Activated gamma-delta T cell treated with anti-CD3 and anti-CD28 coated beads, Interleukin-2, amount 50 U/mL, for 16 hours (primary cell): ENCODE results near the gene CA5A.

Experiments used
- DNase-seq: peaks from one replicate; pipeline ENCODE4 v3.0.0-alpha.2; 2020; ENCODE audit warnings: low read depth

Gene CA5A

DNA sequence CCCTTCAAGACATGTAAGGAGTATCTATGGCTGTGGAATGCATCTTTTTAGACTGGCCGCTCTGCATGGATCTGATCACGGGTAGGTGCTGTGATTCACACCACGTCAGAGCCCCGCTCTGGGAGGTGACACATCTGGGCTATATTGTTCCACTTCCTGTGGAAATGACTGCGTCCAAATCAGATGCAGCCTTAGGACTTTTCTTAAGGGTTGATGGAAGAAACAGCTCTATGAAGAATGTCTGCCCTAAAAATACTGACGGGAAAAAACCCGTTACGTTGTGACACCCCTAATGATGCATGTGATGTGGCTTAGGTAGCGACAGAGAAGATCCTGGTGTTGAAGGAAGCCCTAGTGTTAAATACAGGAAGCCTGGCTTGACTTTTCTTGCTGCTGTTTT, 27.1 kb upstream of the CA5A start:
- peak; percentile 48 for DNase-seq

DNA sequence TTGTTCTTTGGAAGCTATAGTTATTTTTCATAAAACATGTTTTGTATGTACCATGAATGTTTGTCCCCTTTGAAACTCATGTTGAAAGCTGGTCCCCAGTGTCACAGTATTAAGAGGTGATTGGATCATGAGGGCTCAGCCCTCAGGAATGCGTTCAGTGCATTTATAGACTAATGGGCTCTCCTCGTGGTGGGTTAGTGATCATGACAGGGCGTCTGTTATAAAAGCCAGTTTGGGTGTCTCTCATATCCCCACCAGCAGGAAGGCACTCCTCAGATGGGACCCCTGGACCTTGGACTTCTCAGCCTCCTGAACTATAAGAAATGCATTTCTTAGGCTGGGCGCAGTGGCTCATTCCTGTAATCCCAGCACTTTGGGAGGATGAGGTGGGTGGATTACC, 25.3 kb upstream of the CA5A start:
- no peak for DNase-seq

DNA sequence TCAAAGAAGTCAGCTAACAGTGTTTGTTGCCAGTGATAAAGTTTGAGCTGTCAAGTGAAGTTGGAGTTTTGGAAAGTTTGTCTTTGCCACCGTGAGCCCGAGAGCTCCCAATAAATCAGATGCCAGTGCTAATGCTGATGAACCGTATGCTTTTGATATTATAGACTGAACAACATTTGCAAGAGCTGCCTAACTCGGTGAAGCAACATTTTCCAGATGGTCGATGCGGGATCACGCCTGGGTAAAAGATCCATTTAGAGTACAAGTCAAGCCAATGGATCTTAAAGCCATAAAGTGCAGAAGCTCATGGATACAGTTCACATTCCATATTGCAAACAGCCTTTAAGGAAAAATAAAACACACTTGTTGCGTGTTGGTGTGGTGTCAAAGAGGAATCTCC, 24.5 kb upstream of the CA5A start:
- DNase-seq: no peak

DNA sequence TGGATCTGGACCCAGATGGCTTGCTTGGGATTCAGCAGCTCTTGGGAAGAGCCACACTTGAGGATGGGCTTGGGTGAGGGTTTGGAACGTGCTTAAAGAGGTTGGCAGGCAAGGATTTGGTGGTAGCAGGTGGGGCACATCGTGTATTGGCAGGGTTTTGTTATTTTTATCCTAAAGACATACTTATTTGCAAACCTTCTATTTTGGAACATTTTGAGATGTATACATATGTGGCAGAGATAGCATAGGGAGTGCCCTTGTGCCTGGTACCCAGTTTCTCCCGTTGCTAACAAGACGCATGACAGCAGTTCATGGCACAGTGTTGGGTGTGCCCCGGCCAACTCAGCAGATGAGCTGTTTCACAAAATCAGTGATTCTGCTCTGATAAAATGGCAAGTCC, 24.0 kb upstream of the CA5A start:
- DNase-seq: no peak

DNA sequence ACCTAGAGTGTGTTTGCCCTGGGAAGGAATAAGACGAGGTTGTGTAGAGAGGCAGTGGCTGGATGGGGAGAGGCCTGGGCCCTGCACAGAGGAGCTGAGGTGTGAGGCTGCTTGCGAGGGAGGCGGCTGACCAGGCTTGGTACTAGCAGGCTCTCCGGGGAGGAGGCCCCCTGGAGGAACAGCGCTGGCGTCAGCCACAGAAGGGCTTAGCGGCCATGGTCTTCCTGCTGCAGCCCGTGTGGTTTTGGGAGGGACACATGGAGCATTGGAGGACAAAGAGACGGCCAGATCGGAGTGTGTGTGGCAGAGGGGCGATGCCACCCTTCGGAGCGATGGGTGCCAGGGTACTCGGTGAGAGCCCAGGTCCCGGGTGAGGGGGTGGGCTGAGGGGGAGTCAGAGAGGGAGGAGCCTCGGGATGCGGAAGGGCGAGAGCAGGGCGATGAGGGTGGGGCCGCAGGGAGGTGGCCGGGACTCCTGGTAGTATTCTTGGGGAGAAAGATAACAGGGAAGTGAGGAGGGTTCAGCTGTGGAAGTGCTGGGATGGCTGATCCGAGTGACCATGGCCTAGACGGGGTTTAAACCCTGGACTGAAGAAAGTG, 23.2 kb upstream of the CA5A start:
- DNase-seq: no peak

DNA sequence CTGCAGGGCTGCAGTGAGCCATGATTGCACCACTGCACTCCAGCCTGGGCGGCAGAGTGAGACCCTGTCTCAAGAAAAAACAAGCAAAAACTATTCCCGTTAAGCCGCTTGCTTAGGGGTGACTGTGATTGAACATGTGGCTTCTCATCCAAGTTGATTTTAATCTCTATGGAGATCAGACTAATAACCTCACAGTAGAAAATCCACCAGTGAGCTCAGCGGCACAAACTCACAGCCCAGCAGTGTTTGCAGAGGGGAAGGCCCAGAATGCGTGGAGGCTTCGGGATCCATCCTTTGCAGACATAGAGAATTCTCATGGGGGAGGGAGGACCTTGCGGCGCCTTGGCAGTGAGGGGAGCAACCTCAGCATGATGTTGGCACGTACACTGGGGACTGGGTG, 22.3 kb upstream of the CA5A start:
- DNase-seq: no peak

DNA sequence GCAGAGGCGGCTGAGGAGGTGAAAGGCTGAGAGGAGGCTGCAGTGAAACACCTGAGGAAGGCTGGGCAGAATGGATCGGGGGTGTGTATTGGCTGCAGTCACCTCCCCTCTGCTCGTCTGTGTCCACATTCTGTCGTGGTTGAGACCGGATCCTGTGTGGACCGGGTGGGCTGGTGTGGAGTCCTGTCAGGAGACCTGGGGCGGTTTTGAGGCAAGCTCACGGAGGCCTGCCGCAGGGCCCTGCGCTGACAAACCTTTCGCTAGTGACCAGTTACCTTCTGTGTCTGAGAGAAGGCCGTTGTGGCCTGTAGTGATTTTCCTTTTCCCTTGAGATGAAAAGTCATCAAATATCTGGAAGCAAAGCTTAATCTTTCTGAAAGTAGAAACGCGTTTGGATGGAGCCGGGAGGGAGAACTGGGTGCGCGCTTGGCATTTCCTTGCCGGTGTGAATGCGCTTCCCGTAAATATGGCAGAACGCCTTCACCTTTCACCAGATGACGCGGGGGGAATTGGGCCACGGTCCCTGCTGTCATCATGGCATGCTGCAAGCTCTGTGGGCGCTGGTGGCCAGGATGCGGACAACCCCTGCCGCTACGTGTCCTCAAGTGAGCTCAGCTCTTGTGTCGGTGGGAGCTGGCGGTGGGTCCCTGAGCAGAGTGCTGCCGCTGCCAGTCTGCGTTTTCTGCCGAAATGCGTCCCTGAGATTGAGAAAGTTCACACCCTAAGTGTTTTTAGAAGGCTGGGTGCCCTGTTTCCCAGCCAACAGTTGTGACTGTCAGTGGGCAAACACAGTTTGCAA, 21.2 kb upstream of the CA5A start:
- no peak for DNase-seq

DNA sequence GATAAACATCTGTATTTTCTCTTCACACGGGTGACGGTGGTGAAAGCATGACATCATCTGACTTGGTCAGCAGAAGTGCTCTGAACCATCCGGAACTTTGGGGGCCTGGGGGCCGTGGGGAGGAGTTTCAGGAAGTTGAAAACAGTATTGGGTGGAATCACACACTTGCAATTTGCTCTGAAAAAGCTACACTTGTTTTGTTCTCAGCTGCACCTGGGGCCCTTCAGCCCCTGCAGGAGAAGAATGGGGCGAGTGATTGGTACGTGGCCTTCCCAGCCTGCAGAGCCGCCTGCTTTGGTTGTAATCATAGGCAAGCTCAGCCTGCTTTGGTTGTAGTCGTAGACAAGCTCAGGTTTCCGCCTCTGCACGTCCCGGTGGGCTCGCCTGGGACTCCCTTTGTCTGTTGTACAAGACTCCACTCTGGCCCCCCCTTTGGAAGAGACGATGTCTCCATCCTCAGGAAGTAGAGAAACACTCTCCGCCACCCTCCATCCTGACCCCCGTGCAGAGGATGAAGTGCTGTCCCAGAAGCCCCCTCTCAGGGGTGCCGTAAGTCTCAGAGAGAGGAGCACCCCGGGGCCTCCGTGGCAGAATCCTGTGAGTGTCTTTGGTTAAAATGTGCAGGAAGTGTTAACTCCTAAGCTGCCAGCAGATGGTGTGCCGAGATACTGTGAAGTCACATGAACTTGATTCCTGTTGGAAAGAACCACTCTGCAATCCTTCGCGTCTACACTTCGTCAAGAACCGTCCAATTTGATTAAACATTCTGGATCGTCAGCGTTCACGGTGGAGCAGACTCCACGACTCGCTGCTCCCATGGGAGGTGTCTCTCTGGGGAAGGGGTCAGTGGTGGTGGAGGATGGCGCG, 20.3 kb upstream of the CA5A start:
- peak; percentile 61 for DNase-seq

DNA sequence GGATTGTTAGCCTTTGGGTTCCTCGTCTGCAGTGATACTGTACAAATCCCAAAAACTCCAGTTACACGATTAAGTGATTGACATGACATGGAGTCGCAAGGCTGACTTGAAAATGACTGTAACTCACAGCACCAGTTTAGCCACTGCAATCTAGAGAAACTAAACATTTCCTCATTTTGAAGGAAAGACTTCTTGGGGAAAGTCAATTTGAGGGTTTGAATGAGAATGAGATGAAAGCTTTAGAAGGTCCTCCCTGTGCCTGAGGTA, 19.7 kb upstream of the CA5A start:
- no peak for DNase-seq

DNA sequence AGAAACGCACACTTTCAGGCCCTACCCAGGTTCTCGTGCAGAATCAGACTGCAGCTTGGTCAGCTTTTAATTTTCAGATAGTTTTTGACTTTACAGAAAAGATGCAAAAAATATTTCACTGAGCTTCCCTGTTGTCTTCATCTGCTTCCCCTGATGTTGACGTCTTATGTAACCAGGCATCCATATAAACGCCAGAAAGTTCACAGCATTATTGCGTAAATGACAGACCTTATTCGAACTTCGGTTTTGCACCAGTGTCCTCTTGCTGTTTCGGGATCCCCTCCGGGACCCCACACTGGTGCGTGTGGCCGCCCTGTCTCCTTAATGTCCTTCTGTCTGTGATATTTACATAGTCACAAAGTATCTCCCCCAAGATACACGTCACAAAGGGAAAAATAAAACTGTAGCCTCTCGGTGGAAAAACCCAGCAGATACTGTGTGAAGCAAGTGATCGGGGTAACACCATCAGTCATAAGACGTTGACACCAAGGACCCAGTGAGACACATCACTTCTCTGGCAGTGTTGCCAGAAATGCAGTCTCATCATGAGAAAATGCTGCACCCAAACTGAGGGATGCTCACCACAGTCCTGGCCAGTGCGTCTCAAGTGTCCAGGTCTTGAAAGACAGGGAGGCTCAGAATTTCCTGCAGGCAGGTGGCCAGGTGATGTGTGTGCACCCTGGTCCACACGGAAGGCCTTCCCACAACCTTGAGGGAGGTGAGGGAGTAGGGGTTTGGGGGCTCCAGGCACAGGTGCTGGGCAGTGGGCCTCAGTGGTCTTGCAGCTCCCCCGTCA, 19.2 kb upstream of the CA5A start:
- DNase-seq: no peak

DNA sequence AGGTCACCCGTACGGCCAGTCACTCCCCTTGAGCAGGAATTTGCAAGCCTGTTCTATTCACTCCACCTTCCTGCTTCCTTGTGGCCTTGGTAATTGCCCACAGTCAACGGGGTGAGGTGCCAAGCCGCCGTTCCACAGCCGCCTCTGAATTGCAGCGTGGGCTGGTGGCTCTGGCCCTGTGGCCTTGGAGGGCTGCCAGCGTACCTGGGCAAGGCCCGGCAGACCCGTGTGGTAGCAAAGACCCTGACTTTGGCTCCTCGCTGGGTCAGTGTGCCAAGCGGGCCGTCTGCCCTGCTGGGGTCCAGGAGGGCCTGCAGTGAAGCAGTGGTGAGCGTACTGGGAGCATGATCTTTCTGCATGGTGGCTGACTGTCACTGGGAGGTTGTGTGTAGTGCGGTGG, 18.5 kb upstream of the CA5A start:
- DNase-seq: no peak

DNA sequence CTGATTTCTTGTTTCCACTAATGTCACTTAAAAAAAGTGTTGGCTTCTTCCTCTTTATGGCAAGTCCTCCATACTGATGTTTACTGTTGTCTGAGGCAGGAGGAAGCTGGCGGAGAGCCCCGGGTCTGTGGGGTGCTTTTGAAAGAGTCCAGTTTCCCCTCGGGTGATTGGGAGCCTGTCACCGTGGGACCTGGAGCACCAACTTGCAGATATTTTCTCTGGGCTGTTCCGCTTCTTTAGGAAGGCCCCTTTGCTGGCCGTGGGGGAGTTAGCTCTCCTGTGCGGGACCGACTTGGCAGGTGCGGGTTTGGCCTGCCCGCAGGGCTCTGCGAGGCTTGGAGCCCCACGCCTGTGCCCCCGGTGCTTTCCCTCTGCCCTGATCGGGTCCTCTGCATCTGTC, 18.0 kb upstream of the CA5A start:
- no peak for DNase-seq

DNA sequence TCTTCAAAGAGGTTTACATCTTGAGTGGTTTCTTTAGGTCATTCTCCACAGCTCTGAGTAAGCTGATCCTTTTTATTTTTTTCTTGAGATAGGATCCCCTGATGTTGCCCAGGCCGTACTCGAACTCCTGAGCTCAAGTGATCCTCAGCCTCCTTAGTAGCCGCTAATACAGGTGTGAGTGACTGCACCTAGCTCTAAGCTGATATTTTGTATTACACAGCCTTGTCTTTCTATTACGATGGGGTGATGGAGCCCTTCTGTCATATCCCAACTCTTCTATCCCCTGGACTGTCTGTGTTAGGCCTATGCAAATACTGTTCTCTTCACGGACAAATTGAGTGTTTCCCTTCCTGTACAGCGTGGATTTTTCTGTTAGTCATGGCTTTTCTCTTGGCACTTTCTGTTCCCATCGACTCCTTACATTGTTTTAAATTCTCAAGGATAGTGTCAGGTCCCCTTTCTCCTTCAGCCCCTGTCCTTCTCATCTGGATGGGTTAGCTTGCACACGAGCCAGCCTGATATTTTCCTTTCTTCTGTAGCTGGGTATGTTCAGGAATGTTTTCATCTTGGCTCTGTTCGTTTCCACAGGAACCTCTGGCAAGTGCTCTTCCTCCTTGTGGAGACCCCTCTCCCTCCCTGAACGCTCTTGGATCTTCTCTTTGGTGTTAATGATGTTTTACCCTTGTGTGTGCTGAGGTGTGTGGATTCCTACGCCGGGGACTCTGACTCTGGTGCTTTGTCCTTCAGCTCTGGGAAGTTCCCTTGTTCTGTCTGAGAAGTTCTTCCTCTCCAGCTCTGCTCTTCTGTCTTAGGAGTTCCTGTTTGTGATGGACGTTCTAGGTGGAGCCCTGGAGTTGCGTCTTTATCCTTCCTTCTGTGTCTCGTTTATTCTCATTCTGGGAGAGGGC, 17.2 kb upstream of the CA5A start:
- no peak for DNase-seq

DNA sequence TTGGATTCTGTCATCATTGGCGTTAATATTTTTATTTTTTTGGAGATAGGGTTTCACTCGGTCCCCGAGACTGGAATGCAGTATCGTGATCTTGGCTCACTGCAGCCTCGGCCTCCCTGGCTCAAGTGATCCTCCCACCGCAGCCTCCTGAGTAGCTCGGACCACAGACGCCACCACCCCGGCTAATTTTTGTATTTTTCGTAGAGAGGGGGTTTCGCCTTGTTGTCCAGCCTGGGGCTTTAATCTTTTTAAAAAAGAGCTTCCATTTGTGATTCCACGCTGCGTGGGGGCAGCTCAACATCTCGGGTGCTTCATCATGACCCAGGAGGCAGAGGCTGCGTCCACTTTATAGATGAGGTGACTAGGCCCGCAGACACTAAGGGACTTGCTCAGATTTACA, 16.4 kb upstream of the CA5A start:
- DNase-seq: no peak

DNA sequence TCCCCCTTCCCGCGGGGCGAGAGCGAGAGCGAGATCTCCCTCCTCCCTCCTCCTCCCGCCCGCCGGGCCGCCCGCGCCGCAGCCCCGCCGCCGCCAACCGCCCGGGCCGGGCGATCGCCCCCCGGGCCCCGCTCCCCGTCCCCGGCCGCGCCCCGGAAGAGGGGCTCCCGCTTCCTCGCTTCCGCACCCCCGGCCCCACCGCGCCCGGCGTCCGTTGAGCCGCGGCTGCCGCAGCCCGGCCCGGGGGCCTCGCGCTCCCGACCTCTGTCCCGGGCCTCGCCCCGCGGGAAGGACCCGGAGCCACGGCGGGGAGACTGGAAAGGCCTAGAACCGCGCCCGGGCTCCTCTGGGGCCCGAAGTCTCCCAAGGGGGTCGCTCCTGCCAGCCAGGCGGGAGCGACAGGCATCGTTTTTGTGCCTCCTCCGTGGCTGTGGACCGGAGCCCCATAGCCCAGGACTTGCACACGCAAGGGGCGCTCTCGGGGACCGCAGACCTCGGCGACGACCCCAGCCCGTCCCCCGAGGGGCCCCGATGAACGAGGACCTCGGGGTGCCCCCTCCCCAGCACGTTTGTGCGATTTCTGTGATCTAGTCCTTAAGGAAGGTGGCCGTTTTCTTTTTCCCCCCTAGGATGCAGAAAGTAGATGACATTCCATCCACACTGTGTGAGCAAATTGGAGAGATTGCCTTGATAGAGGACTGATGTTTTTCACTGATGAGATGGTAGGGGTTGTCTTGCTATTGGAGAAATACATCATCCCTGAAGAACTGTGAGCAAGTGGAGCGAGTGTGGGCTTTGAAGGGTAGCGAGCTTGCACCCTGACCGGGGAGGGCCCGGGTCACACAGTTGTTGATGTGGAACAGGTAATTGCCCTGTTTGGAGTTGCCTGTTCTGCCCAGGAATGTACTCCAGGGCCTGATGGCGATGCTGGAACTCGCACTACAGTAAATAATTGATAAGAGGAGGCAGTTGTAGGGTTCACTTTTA, 15.5 kb upstream of the CA5A start:
- DNase-seq: no peak

DNA sequence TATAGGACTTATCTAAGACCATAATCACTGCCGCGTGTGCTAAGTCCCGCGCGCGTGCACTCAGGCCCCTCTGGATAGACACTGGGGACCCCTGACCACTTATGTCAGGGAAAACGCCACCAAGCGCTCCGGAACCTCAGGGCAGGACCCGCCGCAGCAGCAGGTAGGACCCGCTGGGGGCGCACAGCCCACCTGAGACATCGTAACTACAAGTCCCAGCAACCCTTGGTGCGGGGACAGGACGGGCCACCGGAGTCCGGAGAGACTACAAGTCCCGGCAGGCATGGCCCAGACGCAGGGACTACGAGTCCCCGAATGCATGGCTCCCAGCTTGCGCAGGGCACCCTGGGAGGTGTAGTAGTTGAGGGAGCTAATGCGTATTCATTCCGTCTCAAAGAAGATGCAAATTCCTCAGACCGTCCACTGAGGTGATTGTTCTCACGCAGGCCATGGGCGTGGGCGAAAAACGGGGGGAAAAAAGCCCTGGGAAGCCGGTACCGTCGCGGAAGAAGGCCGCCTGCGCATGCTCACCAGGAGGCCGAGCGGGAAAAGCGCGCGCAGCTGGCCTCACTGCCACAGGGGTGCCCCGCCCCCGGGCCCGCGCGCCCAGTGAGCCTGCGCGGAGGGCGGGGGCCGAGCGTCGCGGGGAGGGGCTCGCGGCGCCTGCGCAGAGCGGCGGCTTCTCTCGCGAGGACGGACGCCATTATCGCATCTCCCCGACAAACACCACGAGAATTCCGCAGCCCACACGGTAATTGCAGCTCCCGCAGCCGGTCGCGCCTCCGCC, 14.6 kb upstream of the CA5A start, which contains the start of gene BANP:
TSS of gene BANP (plus strand) at position 670 of the 787 bp plus-strand sequence. CDS start 23,682 bp downstream, outside the sequence.
- DNase-seq: peak; percentile 95

DNA sequence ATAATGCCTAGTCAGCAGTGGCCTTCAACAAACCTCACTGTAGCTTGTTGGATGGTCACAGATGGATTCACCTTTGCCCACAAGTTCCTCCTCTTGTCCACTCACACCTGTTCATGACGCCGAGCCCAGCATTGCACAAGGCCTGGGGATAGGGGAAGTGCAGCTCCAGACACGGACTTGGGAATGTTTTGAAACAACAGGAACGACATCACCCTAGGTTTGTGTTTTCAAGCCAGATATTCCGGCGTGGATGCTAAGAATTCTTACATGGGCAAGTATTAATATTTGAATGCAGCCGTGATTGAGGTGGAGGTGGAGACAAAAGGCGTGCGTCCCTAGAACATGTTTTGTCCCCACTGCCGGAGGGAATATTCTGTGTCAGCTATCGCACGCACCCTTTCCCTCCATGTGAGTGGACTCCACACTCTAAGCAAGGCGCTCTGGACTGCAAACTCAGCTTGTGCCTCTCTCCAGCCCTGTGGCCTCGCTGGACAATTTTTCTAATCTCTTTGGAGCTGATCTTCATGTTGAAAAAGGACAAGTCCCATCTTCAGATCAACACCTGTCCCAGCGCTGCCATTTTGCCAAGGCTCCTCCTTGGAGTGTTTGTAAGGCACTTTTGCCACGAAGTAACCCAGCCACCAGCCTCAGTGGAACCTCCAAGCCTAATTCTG, 12.9 kb upstream of the CA5A start:
- no peak for DNase-seq

DNA sequence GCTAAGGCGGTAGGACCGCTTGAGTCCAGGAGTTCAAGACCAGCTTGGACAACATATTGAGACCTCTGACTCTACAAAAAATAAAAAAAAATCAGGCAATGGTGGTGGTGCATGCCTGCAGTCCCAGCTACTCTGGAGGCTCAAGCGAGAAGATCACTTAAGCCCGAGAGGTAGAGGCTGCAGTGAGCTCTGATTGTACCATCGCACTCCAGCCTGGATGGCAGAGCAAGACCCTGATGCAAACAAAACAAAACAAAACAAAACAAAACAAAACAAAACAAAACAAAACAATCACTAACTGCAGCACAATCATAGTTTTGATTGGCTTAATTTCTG, 12.4 kb upstream of the CA5A start:
- DNase-seq: no peak

DNA sequence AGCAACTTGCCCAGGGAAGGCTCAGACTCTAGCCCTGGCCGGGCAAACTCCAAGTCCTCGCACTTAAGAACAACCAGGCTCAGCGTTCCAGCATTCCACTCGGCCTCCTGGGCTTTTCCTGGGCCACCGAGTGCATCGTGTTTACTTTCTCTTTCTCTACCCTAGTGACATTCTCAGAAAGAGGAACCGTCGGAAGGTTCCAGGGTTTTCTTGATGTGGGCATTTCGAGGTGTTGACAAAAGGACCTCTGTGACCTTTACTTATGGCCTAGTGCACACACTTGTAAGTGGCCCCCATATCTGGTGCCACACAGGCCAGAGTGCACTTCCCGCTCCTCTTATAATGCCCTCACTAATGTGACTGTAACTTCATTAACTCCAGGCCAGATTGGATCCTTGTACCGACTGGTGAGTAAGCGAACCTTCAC, 11.8 kb upstream of the CA5A start:
- DNase-seq: no peak
